ENCODE data around the gene ELOVL2. TPM values are rescaled to one million over a fixed set of nuclear protein-coding genes. Genes with fewer than 3 reads are reported as not detected.

Gene ELOVL2
- total RNA-seq, 2 donors from 2014 or later, result 0.86 to 1.6 TPM

- DNase-seq (ENCODE audit: low spot score), result no peak
- no peaks in the 10 kb centered on the region for H3K27me3 ChIP-seq
- no peak overlapping the region for H3K4me3 ChIP-seq
- H3K4me1 ChIP-seq, result no peaks in the 10 kb centered on the region
- no peaks in the 10 kb centered on the region for H3K9me3 ChIP-seq
- no peak overlapping the region for H3K27ac ChIP-seq
- TF ChIP-seq CTCF (IDR thresholded peaks at IDR 0.05), result no peak
- H3K36me3 ChIP-seq, result no peaks in the 10 kb centered on the region
These were observed 7.8 kb downstream of the ELOVL2 start for GRCh38 chr6:11036351-11036740.

GRCh38 chr6:11035616-11036350 lies 8.3 kb downstream of the ELOVL2 start:
- no peak for DNase-seq (ENCODE audit: low spot score)
- no peak overlapping the region for H3K27ac ChIP-seq
- no peaks in the 10 kb centered on the region for H3K4me1 ChIP-seq
- no peaks in the 10 kb centered on the region for H3K36me3 ChIP-seq
- no peak overlapping the region for H3K4me3 ChIP-seq
- no peak for TF ChIP-seq CTCF (IDR thresholded peaks at IDR 0.05)
- no peaks in the 10 kb centered on the region for H3K27me3 ChIP-seq
- H3K9me3 ChIP-seq, result no peaks in the 10 kb centered on the region

DNA sequence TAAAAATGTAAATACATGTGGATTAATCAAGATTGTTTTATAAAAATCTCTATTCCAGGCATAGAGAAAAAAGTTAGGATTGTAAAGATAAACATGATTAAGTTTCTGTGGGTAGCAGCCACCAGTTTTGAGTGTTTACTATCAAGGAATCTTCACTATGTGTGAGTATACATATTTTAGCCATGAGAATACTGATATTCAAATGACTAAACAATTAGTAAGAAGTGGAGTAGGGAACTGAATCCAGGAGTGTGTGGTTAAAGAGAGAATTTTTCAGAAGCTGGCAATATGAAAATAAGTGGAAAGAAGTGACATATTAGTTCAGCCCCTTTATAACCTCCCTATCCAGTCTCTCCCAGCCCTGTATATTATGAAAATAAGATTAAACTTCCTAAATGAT lies 10.3 kb downstream of the ELOVL2 start:
- Histone ChIP-seq H3K36me3 (no peaks in the 10 kb centered on the region), H3K4me3 (no peak overlapping the region), H3K4me1 (no peaks in the 10 kb centered on the region), H3K27ac (no peak overlapping the region), H3K9me3 (no peaks in the 10 kb centered on the region), H3K27me3 (no peaks in the 10 kb centered on the region)
- no peak for DNase-seq (ENCODE audit: low spot score)
- TF ChIP-seq CTCF (IDR thresholded peaks at IDR 0.05), result no peak

DNA sequence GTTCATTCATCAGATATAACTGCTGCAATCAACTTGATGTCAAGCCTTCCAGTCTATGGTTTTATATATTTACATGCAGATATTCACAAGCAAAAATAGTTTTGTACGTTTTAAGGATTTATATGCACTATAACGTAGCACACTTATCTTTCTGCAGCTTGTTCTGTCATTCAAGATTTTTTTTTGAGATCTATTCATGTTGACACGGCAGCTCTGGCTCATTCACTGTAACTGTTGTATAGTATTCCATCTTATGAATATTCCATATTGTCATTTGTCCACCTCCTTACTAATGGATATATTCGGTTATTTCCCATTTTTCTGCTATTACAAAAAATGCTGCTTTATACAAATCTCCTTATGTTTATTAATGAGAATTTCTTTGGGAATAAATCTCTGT lies 13.2 kb downstream of the ELOVL2 start:
- Histone ChIP-seq H3K27ac (no peak overlapping the region), H3K36me3 (no peaks in the 10 kb centered on the region), H3K4me1 (peaks cover 0 to 6% of the 10 kb centered on the region in 2 donors), H3K9me3 (no peaks in the 10 kb centered on the region), H3K27me3 (no peaks in the 10 kb centered on the region), H3K4me3 (no peak overlapping the region)
- DNase-seq (ENCODE audit: low spot score), result no peak
- no peak for TF ChIP-seq CTCF (IDR thresholded peaks at IDR 0.05)

GRCh38 chr6:11028959-11029358 lies 15.1 kb downstream of the ELOVL2 start:
- Histone ChIP-seq H3K9me3 (no peaks in the 10 kb centered on the region), H3K27me3 (no peaks in the 10 kb centered on the region), H3K4me1 (peaks cover 0 to 6% of the 10 kb centered on the region in 2 donors), H3K4me3 (no peak overlapping the region), H3K27ac (no peak overlapping the region), H3K36me3 (no peaks in the 10 kb centered on the region)
- no peak for DNase-seq (ENCODE audit: low spot score)
- no peak for TF ChIP-seq CTCF (IDR thresholded peaks at IDR 0.05)

All from right atrium auricular region (tissue), 2 donors.